Smooth muscle cell (in vitro differentiated cells): Measurements from ENCODE around the gene CPXM1. TPM values are rescaled to one million over a fixed set of nuclear protein-coding genes. Genes with fewer than 3 reads are reported as not detected.

Experiments used
- DNase-seq: peaks from one replicate; lab custom pipeline; 2025; ENCODE audit not compliant: unreplicated experiment; lab: John Stamatoyannopoulos, UW
- H2AFZ ChIP-seq: fragments of 200-600 bp; sonication (generic); 2 replicates; pipeline ENCODE4 v1.6.0; 2016; ENCODE audit warnings: antibody characterized with exemption, low read depth, mild to moderate bottlenecking
- H3F3A ChIP-seq: fragments of 200-600 bp; sonication (generic); 2 replicates; pipeline ENCODE4 v1.6.0; 2017; ENCODE audit warnings: antibody characterized with exemption, low read depth
- H3K27ac ChIP-seq: fragments of 200-600 bp; sonication (generic); 2 replicates; pipeline ENCODE4 v1.5.1; 2016; ENCODE audit warnings: low read depth, mild to moderate bottlenecking
- H3K27me3 ChIP-seq: fragments of 200-600 bp; sonication (generic); 2 replicates; pipeline ENCODE4 v1.6.1; 2016; ENCODE audit warnings: low read depth, mild to moderate bottlenecking
- H3K36me3 ChIP-seq: fragments of 200-600 bp; sonication (generic); 2 replicates; pipeline ENCODE4 v1.5.1; 2016; ENCODE audit warnings: low read depth
- H3K4me1 ChIP-seq: fragments of 200-600 bp; sonication (generic); 2 replicates; pipeline ENCODE4 v1.5.1; 2016; ENCODE audit warnings: low read depth
- H3K4me2 ChIP-seq: fragments of 200-600 bp; sonication (generic); 2 replicates; pipeline ENCODE4 v1.6.0; 2016; ENCODE audit warnings: mild to moderate bottlenecking
- H3K4me3 ChIP-seq: fragments of 200-600 bp; sonication (generic); 2 replicates; pipeline ENCODE4 v1.5.1; 2016; ENCODE audit warnings: mild to moderate bottlenecking
- H3K79me2 ChIP-seq: fragments of 200-600 bp; sonication (generic); 2 replicates; pipeline ENCODE4 v1.6.0; 2016; ENCODE audit warnings: low read depth, mild to moderate bottlenecking
- H3K9ac ChIP-seq: fragments of 200-600 bp; sonication (generic); 2 replicates; pipeline ENCODE4 v1.6.0; 2016; ENCODE audit warnings: low read depth
- H3K9me3 ChIP-seq: fragments of 200-600 bp; sonication (generic); replicated peaks from 2 replicates; pipeline ENCODE4 v1.5.1; 2016; ENCODE audit warnings: low read depth
- H4K20me1 ChIP-seq: fragments of 200-600 bp; sonication (generic); 2 replicates; pipeline ENCODE4 v1.6.0; 2016; ENCODE audit warnings: low read depth
- CTCF ChIP-seq: fragments of 200-600 bp; sonication (generic); IDR thresholded peaks from 2 replicates; pipeline ENCODE4 v1.5.1; 2017; ENCODE audit warnings: borderline replicate concordance, mild to moderate bottlenecking, antibody characterized with exemption; ENCODE audit not compliant: insufficient read depth, poor library complexity, severe bottlenecking
- WGBS: methylation state at CpG from one replicate; pipeline ENCODE4 v1.1.7; 2016; ENCODE audit warnings: low lambda C conversion rate; 5-methylcytosine and 5-hydroxymethylcytosine counted together
- polyA plus RNA-seq: library from polyadenylated mRNA; unstranded; fragments of >200 nt; fragmentation: Nextera tagmentation; extraction: Ambion mirVana; gene quantifications from 2 replicates; pipeline ENCODE4 v1.2.1, GENCODE V29; 2016
- total RNA-seq: library from RNA; depleted of rRNA; stranded (reverse); fragments of >200 nt; gene quantifications from 2 replicates; pipeline ENCODE4 v1.2.3, GENCODE V29; 2014

CPXM1 gene
- total and polyA plus RNA-seq, 2 experiments from 2014 or later, result 40.2 to 99.3 TPM

GRCh38 chr20:2783908-2784566 lies 16.4 kb downstream of the CPXM1 start:
- H3K9me3 ChIP-seq, result no peaks in the 10 kb centered on the region
- H3K4me2 ChIP-seq, result no peak overlapping the region
- no peak for DNase-seq
- TF ChIP-seq CTCF, result no peak
- no peaks in the 10 kb centered on the region for H3F3A ChIP-seq
- no peaks in the 10 kb centered on the region for H3K36me3 ChIP-seq
- H4K20me1 ChIP-seq, result no peaks in the 10 kb centered on the region
- H3K79me2 ChIP-seq, result no peaks in the 10 kb centered on the region
- H3K27ac ChIP-seq, result no peak overlapping the region
- 88% methylated on average over 6 of the region's 6 CpGs for WGBS
- no peak overlapping the region for H3K9ac ChIP-seq
- peaks cover 21% of the 10 kb centered on the region for H3K27me3 ChIP-seq
- no peak overlapping the region for H2AFZ ChIP-seq
- H3K4me1 ChIP-seq, result no peaks in the 10 kb centered on the region
- H3K4me3 ChIP-seq, result no peak overlapping the region

DNA sequence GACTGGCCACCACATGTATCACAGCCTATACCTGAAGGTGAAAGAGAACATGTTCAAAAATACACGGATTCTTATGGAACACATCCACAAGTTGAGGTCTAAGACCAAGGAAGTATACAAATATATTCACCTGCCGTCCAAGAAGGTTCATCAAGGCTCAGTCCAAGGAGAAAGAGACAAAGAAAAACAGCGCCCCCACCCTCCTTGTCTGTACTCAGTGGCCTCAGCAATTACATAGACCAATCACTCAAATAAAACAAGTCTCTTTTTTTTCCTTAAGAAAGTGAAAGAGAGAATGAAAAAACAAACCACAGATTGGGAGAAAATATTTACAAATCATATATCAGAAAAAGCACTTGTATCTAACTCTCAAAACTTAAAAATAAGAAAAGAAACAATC lies 19.5 kb downstream of the CPXM1 start:
- no peak for TF ChIP-seq CTCF
- Histone ChIP-seq H3F3A (no peaks in the 10 kb centered on the region), H3K36me3 (no peaks in the 10 kb centered on the region), H4K20me1 (no peaks in the 10 kb centered on the region), H2AFZ (no peak overlapping the region), H3K4me2 (no peak overlapping the region), H3K27me3 (peaks cover 21% of the 10 kb centered on the region), H3K4me1 (no peaks in the 10 kb centered on the region), H3K27ac (no peak overlapping the region), H3K9ac (no peak overlapping the region), H3K79me2 (no peaks in the 10 kb centered on the region), H3K9me3 (no peaks in the 10 kb centered on the region), H3K4me3 (no peak overlapping the region)
- DNase-seq, result no peak
- WGBS, result 48% methylated on average over 3 of the region's 3 CpGs

DNA sequence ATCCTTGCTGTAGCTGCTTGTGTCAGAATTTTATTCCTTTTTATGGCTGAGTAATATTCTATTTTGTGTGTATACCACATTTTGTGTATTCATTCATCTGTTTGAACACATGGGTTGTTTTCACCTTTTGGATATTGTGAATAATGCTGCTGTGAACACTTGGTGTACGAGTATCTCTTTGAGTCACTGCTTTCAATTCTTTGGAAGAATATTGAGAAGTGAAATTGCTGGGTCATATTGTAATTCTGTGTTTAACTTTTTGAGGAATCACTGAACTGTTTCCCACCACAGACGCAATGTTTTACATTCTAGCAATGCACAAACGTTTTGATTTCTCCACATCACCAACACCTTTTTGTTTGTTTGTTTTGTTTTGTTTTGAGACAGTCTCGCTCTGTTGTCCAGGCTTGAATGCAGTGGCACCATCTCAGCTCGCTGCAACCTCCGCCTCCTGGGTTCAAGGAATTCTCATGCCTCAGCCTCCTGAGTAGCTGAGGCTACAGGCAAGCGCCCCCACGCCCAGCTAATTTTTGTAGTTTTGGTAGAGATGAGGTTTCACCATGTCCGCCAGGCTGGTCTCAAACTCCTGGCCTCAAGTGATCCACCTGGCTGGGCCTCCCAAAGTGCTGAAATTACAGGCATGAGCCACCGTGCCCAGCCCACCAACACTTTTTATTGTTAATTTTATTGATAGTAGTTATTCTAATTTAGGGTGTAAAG lies 21.7 kb downstream of the CPXM1 start:
- Histone ChIP-seq H3K79me2 (no peaks in the 10 kb centered on the region), H4K20me1 (no peaks in the 10 kb centered on the region), H2AFZ (no peak overlapping the region), H3F3A (no peaks in the 10 kb centered on the region), H3K4me3 (no peak overlapping the region), H3K4me1 (no peaks in the 10 kb centered on the region), H3K9me3 (no peaks in the 10 kb centered on the region), H3K27me3 (peaks cover 21% of the 10 kb centered on the region), H3K4me2 (no peak overlapping the region), H3K9ac (no peak overlapping the region), H3K27ac (no peak overlapping the region), H3K36me3 (no peaks in the 10 kb centered on the region)
- DNase-seq, result no peak
- 87% methylated on average over 10 of the region's 10 CpGs for WGBS
- no peak for TF ChIP-seq CTCF

DNA sequence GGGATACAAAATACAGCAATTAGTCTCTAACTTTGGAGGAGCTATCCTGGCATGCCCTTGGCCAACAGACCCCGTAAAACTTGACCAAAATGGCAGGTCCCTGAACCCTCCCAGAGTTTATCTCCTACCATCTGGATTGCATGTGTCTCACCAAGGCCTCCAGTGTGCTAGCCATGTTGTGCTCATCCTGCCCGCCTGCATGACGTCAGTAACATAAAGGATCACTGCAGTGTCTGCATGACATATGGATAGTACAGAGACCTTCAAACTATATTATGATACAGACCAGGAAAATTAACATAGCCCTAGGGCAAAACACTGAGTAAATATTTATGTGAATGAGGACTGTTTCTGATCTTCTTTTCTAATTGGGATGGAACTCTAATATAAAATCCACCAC lies 25.3 kb downstream of the CPXM1 start:
- H3K4me2 ChIP-seq, result no peak overlapping the region
- H3K4me3 ChIP-seq, result no peak overlapping the region
- WGBS, result 93% methylated on average over 3 of the region's 3 CpGs
- no peaks in the 10 kb centered on the region for H3K4me1 ChIP-seq
- H3K27me3 ChIP-seq, result no peaks in the 10 kb centered on the region
- H3K9me3 ChIP-seq, result no peaks in the 10 kb centered on the region
- no peak for DNase-seq
- H3K79me2 ChIP-seq, result no peaks in the 10 kb centered on the region
- no peaks in the 10 kb centered on the region for H3K36me3 ChIP-seq
- H3K9ac ChIP-seq, result no peak overlapping the region
- H3F3A ChIP-seq, result no peaks in the 10 kb centered on the region
- H4K20me1 ChIP-seq, result no peaks in the 10 kb centered on the region
- no peak overlapping the region for H3K27ac ChIP-seq
- H2AFZ ChIP-seq, result no peak overlapping the region
- TF ChIP-seq CTCF, result no peak
